HG03521 (cell line): ENCODE measurements around the gene NPPB.

Experiments
- ATAC-seq: cut with Tn5 transposase; IDR thresholded peaks from one replicate; pipeline ENCODE4 v1.9.1; 2021; ENCODE audit warnings: mild to moderate bottlenecking, moderate library complexity; ENCODE audit not compliant: unreplicated experiment

The NPPB gene

DNA sequence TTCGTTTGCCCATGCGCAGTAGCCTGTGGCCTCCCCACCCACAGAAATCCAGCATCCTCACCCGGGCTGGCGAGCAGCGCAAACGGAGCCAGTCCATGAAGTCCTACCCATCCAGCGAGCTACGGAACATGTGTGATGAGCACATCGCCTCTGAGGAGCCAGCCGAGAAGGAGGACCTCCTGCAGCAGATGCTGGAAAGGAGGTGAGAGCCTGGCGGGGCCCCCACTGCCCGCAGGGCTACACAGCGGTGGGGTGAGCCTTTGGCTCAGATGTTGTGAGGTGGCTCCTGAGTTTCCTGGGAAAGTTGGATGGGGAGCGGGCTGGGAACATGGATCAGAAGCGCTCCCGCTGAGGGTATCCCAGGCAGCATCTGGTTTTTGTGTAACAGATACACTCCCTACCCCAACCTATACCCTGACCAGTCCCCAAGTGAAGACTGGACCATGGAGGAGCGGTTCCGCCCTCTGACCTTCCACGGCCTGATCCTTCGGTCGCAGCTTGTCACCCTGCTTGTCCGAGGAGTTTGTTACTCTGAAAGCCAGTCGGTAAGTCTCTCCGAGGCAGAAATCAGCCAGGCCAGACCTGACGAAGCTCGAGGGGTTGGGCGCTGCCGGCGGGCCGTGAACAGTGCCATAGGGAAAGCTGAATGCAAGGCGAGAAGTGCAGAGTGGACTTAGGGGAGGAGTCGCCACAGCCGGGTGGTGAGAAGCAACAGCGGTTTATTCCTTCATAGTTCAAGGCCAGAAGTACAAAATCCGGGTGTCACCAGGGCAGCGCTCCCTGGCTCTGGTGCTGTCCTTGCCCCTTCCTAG lies 21.6 kb downstream of the NPPB start:
- no peak for ATAC-seq

DNA sequence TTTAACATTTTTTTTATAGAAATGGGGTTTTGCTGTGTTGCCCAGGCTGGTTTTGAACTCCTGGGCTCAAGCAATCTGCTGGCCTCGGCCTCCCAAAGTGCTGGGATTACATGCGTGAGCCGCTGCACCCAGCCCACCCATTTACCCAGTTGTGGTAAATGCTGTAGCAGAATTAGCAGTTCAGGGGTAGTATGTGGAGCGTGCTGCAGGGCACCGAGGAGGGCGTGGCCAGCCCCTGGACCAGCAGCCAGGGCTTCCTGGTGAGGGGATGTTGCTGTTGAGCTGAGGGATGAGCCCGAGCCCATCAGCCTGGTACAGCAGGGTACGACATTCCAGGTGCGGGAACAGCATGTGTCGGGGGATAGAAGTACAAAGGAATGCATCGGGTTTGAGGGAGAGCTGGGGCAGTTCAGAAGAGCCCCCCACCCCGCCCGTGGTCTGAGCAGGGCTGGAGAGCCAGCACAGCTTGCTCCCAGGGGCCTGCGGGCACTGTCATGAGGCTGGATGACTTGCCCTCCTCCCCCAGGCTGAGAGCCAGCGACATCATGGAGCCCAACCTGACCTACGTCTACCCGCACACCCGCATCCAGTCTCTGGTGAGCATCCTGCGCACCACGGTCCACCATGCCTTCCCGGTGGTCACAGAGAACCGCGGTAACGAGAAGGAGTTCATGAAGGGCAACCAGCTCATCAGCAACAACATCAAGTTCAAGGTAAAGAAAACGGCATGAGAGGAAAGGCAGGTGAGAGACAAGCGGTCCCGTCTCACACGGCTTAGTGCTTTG lies 23.1 kb downstream of the NPPB start:
- no peak for ATAC-seq

DNA sequence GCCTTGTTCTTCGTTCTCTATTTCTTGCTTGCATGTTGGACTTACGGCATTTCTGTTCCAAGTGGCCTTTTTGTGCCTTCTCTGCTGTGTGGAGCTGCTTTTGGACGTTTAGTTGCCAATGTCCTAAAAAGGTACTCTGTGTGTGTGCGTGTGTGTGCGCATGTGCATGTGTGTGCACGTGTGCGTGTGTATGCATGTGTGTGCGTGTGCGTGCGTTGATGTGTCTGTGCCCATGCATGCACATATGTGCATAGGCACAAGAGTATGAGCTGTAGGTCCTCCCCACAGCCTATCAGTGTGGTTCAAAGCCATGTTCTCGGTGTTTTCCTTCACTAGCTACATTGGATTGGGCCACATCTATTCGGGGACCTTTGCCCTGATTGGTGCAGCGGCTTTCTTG lies 24.8 kb downstream of the NPPB start:
- ATAC-seq = no peak

DNA sequence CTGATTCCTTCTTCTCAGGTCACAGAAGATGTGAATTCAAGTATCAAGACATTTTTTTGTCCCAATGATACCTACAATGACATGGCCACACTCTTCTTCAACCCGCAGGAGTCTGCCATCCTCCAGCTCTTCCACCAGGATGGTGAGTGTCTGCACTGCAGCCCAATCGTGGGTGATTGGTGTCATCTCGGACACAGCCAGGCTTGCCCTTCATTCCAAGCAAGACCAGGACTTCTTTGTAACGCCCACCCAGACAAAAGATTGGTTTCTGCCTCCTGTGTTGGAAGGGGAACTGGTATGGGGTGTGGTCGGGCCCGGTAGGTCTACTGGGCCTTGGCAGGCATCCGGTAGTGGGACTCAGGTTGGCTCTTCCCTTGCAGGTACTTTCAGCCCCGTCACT lies 25.2 kb downstream of the NPPB start:
- no peak for ATAC-seq

- ATAC-seq = no peak
These were observed 26.6 kb downstream of the NPPB start for GRCh38 chr1:11831945-11832725.

GRCh38 chr1:11828511-11828910 lies 30.2 kb downstream of the NPPB start:
- no peak for ATAC-seq

GRCh38 chr1:11826946-11827345 lies 31.8 kb downstream of the NPPB start:
- no peak for ATAC-seq

DNA sequence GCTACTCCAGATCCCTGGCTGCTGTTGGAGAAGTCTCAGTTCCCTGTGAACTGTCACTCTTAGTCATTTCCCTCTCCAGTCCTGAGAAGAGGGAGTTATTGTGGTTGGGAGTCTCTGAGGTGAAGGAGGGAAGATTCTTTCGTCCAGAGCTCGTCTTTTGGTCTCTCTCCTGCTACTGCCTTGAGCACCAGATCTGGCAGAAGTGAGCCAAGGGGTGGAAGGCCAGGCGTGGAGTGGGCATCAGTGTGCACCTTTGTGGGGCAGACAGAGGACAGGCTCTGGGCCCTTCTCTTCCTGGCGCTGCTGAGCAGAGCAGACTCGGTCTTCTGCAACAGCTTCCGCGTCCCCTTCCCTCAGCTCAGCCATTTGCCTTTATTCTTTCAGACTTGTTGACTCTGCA lies 33.6 kb downstream of the NPPB start:
- no peak for ATAC-seq

DNA sequence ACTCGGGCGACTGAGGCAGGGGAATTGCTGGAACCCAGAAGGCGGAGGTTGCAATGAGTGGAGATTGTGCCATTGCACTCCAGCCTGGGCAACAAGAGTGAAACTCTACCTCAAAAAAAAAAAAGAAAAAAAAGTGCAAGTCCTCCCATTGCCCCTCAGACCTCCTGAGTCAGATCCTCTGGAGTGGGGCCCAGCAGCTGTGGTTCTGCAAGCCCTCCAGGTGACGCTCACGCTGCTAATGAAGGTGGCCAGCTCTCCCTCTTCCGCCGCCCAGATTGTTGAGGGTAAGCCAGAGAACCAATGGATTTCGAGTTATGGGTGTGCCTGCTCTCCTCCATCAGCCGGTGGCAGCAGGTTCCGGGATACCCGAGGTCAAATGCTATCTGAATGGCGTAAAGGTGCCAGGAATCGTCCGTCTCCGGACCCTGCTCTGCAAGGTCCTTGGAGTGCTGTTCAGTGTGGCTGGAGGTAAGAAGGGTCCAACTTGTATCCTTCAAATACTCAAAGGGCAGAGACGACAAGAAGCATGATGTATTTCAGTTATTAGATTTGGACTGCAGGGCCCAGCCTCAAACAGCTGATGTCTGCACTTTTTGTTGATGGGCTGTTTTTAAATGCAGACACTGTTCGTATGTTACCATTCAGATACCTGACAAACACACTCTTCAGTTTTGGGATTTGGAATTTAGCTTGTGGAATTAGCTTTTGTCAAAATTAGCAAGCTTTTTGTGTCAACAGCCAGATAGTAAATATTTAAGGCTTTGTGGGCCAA lies 35.2 kb downstream of the NPPB start:
- no peak for ATAC-seq

- ATAC-seq = no peak
These were observed 36.7 kb downstream of the NPPB start for GRCh38 chr1:11822091-11822490.

- no peak for ATAC-seq
These were observed 41.6 kb downstream of the NPPB start for GRCh38 chr1:11817192-11817591.

GRCh38 chr1:11813021-11813420 lies 45.7 kb downstream of the NPPB start:
- ATAC-seq = no peak
